Stimulated activated CD4-positive, alpha-beta T cell treated with anti-CD3 and anti-CD28 coated beads, Interleukin-4, amount 100 ng/mL, for 24 hours (primary cell): ENCODE measurements around the gene NUP35.
"Not testable (repeated sequence)": the region's sequence is repeated elsewhere in the genome, so short reads cannot be mapped to it uniquely, and the experiment has no call there.

ENCODE experiments used
- DNase-seq: peaks from one replicate; pipeline ENCODE4 v3.0.0-alpha.2; 2020

The NUP35 gene

GRCh38 chr2:183148955-183149354 is 24.7 kb downstream of the NUP35 start:
- no peak for DNase-seq

DNA sequence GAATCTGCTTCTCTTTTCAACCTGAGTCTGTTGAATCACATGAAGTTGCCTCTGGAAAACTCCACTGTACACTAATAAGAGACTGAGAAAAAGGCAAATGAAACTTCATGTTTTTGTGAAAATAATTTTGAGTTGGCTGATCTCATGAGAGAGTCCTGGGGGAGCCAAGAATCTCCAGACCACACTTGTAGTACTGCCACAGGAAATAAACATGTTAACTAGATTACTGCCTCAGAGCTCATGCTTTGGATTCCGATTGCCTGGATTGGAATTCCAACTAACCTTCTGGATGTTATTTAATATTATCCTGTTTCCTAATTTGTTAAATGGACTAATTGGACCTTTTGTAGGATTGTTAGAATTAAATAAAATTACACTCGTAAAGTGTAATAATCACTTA is 25.2 kb downstream of the NUP35 start:
- no peak for DNase-seq

GRCh38 chr2:183152280-183152679 is 28.0 kb downstream of the NUP35 start:
- DNase-seq, result not testable (repeated sequence)

GRCh38 chr2:183153967-183154366 is 29.7 kb downstream of the NUP35 start:
- no peak for DNase-seq

- not testable (repeated sequence) for DNase-seq
Observed at GRCh38 chr2:183154772-183155171, 30.5 kb downstream of the NUP35 start.

- no peak for DNase-seq
Observed at GRCh38 chr2:183157131-183157530, 32.9 kb downstream of the NUP35 start.

DNA sequence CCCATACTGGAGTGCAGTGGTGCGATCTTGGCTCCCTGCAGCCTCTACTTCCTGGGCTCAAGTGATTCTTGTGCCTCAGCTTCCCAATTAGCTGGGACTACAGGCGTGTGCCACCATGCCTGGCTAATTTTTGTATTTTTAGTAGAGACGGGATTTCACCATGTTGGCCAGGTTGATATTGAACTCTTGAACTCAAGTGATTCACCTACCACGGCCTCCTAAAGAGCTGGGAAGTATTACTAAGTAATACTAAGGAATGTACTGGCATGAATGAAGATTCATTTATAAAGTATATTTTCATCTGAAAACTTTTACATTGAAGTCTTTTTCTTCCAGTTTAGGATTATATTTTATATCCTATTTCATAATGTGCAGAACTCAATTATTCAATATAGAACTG is 38.1 kb downstream of the NUP35 start:
- DNase-seq, result no peak

- DNase-seq, result no peak
Observed at GRCh38 chr2:183163821-183164649, 39.8 kb downstream of the NUP35 start.

DNA sequence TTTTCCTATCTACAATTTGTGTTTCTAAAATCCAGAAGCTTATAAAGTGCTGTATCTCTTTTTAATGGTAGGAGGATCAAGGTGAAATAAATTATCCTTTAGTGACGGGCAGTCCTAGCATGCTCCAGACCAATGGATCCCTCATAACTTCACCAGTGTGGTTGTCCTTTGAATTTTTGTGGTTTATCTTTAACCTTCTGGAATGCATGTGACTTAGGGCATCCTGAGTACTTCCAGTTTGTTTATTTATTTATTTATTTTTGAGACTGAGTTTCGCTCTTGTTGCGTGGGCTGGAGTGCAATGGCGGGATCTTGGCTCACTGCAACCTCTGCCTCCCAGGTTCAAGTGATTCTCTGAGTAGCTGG is 40.4 kb downstream of the NUP35 start:
- DNase-seq, result no peak

- no peak for DNase-seq
Observed at GRCh38 chr2:183166210-183166609, 42.0 kb downstream of the NUP35 start.

- DNase-seq, result not testable (repeated sequence)
Observed at GRCh38 chr2:183166976-183167375, 42.7 kb downstream of the NUP35 start.

DNA sequence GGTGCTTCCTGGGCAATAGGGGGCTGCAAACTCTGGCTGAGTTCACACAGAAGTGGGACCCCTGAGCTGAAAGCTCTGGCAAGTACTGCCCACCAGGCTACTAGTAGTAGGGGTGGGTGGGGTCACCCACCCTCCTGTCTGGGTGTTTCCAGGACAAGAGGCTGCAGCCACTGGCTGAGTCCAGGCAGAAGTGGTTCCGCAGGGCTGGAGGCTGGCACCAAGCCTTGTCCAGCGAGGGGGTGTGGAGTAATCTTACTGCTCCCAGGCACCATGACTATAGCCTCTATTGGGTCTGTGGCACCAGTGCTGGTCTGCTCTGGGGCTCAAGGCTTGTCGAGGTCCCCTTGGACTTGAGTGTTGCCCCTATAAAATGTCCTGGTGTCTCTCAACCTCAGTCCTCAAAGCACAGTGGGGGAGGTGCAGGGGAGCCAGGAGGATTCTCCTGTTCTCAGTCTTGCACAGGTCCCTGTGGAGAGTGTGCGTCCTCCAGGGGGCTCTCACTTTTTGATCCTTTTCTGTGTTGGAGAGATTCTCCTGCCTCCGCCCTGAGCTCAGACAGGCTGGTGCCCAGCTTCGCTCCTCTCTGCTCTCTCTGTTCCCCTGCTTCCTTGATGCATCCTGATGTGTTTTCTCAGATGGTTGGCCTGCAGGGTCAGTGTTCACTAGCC is 48.1 kb downstream of the NUP35 start:
- no peak for DNase-seq

- DNase-seq, result no peak
Observed at GRCh38 chr2:183179156-183179555, 54.9 kb downstream of the NUP35 start.

DNA sequence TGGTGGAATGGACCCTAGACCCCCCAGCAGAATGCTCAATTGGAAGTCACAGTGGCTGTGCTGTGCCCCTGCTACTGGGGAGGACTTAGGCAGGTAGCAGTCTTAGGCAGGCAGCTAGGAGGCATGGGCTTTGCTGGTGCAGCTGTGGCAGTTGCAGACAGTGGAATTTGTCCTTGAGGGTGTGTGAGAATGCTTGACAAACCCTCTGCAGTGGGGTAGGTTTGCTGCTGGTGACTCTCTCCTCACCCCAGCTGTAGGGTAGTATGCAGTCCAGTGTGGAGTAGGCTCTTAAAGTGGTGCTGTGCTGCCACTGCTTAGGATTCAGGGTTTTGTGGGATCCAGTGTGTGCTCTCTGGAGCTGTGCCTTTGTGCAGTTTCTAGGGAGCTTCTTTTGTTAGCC is 61.3 kb downstream of the NUP35 start:
- DNase-seq, result no peak

DNA sequence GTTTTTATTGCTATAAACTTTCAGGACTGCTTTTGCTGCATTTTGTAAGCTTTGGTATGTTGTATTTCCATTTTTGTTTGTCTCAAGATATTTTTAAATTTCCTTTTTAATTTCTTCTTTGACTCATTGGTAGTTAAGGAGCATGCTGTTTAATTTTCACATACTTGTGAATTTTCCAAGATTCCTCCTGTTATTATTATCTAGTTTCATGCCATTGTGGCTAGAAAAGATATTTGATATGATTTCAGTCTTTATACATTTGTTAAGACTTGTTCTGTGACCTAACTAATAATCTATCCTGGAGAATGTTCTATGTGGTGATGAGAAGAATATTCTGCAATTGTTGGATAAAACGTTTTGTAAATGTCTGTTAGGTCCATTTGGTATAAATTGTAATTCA is 62.1 kb downstream of the NUP35 start:
- DNase-seq, result no peak

DNA sequence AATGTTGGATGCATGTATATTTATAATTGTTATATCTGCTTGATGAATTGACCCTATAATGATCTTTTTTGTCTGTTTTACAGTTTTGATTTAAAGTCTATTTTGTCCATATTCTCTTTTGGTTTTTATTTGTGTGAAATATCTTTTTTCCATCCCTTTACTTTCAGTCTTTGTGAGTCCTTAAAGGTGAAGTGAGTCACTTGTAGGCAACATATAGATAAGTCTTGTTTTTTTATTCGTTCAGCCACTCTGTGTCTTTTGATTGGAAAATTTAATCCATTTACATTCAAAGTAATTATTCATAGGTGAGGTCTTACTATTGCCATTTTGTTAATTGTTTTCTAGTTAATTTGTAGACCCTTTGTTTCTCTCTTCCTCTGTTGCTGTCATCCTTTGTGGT is 62.5 kb downstream of the NUP35 start:
- DNase-seq, result no peak

- DNase-seq, result no peak
Observed at GRCh38 chr2:183192343-183192742, 68.1 kb downstream of the NUP35 start.

GRCh38 chr2:183193904-183194303 is 69.7 kb downstream of the NUP35 start:
- DNase-seq, result no peak

DNA sequence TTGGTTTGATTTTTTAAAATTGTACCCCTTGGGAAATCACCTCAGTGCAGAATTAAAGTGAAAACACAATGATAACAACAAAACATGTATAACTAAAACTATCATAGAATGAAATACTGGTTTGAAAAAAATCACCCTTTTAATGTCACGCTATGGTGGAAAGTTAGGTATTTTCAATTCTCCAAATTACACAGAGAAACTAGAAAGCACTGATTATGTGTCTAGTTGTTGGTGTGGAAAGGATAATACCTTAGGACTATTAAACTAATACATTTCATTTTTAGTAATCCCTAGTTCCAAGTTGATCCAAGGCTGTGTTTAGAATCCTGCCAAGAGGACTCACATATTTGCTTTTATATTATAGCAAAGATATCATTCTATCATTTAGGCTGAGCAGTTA is 71.2 kb downstream of the NUP35 start:
- DNase-seq, result no peak

- DNase-seq, result no peak
Observed at GRCh38 chr2:183195998-183196409, 71.8 kb downstream of the NUP35 start.

- DNase-seq, result no peak
Observed at GRCh38 chr2:183204397-183204796, 80.2 kb downstream of the NUP35 start.

- no peak for DNase-seq
Observed at GRCh38 chr2:183207110-183207509, 82.9 kb downstream of the NUP35 start.

- no peak for DNase-seq
Observed at GRCh38 chr2:183209395-183210028, 85.3 kb downstream of the NUP35 start.
